ENCODE measurements around the gene AXIN1.
"Not testable (repeated sequence)": the region's sequence is repeated elsewhere in the genome, so short reads cannot be mapped to it uniquely, and the experiment has no call there.

Gene AXIN1

DNA sequence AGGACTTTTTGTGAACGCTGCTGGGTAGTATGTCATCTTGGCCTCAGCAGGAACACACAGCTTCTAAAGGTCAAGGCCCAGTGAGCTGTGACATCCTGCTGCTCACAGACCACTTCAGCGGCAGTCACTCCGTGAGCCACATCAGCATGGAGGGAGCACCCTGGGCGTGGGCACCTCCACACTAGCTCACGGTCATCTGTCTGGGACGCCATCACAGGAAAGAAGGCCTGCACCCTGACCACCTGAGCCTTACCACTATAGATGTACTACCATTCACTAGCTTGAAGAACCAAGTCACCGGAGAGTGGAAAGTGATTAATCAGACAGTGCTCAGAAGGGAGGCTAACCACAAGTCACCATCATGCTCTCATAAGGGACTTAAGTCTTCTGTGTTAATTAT is 3.3 kb downstream of the AXIN1 start:
- no peak overlapping the region for H3K27ac ChIP-seq (ENCODE audit: insufficient read depth, low read depth, low read length, poor library complexity, severe bottlenecking)
- 93 to 94% methylated on average over 7 of the region's 7 CpGs for WGBS, 2 experiments
- H3K4me1 ChIP-seq (ENCODE audit: control insufficient read depth, insufficient read depth, low read length) = no peaks in the 10 kb centered on the region
- H3K4me3 ChIP-seq (ENCODE audit: insufficient read depth, low read depth, low read length) = no peak overlapping the region
- peaks cover 7% of the 10 kb centered on the region for H3K36me3 ChIP-seq (ENCODE audit: control insufficient read depth, insufficient read depth, low read length)
- no peaks in the 10 kb centered on the region for H3K9me3 ChIP-seq (ENCODE audit: control insufficient read depth, low read length)
- H3K27me3 ChIP-seq (ENCODE audit: control insufficient read depth, insufficient read depth, low read length, poor library complexity, severe bottlenecking) = no peaks in the 10 kb centered on the region

DNA sequence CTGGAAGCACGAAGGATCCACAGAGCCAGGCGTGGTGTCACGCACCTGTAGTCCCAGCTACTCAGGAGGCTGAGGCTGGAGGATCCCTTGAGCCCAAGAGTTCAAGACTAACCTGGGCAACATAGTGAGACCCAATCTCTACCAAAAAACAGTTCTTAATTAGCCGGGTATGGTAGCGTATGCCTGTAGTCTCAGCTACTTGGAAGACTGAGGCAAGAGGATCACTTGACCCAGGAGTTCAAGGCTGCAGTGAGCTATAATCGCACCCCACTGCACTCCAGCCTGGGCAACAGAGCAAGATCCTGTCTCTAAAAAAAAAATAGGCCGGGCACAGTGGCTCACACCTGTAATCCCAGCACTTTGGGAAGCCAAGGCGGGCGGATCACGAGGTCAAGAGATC is 4.0 kb downstream of the AXIN1 start:
- not testable (repeated sequence) for H3K9me3 ChIP-seq (ENCODE audit: control insufficient read depth, low read length); H3K4me3 ChIP-seq (ENCODE audit: insufficient read depth, low read depth, low read length); H3K27me3 ChIP-seq (ENCODE audit: control insufficient read depth, insufficient read depth, low read length, poor library complexity, severe bottlenecking); H3K36me3 ChIP-seq (ENCODE audit: control insufficient read depth, insufficient read depth, low read length); H3K4me1 ChIP-seq (ENCODE audit: control insufficient read depth, insufficient read depth, low read length); H3K27ac ChIP-seq (ENCODE audit: insufficient read depth, low read depth, low read length, poor library complexity, severe bottlenecking)
- 95% methylated on average over 8 to 9 of the region's 10 CpGs for WGBS, 2 experiments

DNA sequence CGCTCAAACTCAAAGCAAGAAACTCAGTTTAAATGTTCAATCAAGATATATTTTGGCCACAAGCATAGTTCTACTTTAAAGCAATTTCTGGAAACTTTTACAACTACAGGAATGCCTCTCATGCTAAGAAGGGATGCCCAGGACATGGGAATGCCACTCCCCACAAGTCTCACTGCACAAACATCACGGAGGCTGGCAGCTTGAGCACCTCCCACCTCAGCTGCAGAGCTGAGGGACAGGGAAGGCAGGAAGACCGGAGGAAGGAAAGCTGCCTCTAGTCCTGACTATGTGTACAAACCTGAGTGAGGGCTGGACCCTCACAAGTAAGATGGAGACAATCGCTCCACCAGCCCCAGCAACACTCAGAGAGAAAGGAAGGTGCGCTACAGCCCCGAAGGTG is 5.3 kb downstream of the AXIN1 start:
- no peak overlapping the region for H3K27ac ChIP-seq (ENCODE audit: insufficient read depth, low read depth, low read length, poor library complexity, severe bottlenecking)
- H3K4me3 ChIP-seq (ENCODE audit: insufficient read depth, low read depth, low read length) = no peak overlapping the region
- H3K27me3 ChIP-seq (ENCODE audit: control insufficient read depth, insufficient read depth, low read length, poor library complexity, severe bottlenecking) = no peaks in the 10 kb centered on the region
- H3K36me3 ChIP-seq (ENCODE audit: control insufficient read depth, insufficient read depth, low read length) = peaks cover 8% of the 10 kb centered on the region
- no peaks in the 10 kb centered on the region for H3K4me1 ChIP-seq (ENCODE audit: control insufficient read depth, insufficient read depth, low read length)
- 91 to 94% methylated on average over 6 of the region's 6 CpGs for WGBS, 2 experiments
- H3K9me3 ChIP-seq (ENCODE audit: control insufficient read depth, low read length) = no peaks in the 10 kb centered on the region

DNA sequence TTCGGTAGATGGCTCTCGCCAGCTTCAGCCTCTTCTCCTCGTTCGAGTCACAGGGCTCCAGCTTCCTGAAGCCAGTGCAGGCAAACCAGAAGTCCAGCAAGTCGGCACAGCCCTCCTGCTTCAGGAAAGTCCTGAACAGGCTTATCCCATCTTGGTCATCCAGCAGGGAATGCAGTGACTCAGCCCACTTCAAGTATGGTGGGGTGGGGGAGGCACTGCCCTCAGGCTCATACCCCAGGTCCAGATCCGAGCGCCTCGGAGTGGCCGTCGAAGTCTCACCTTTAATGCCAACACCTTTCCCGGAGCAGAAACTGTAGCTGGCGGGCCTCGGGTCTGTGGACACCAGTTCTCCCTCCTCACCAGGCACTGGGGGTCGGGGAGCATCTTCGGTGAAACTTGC is 5.9 kb downstream of the AXIN1 start:
- whole genome bisulfite sequencing, 2 experiments = 95 to 96% methylated on average over 15 of the region's 15 CpGs
- Histone ChIP-seq H3K36me3 (ENCODE audit: control insufficient read depth, insufficient read depth, low read length) (peaks cover 8% of the 10 kb centered on the region), H3K9me3 (ENCODE audit: control insufficient read depth, low read length) (no peaks in the 10 kb centered on the region), H3K4me1 (ENCODE audit: control insufficient read depth, insufficient read depth, low read length) (no peaks in the 10 kb centered on the region), H3K27ac (ENCODE audit: insufficient read depth, low read depth, low read length, poor library complexity, severe bottlenecking) (no peak overlapping the region), H3K27me3 (ENCODE audit: control insufficient read depth, insufficient read depth, low read length, poor library complexity, severe bottlenecking) (no peaks in the 10 kb centered on the region), H3K4me3 (ENCODE audit: insufficient read depth, low read depth, low read length) (no peak overlapping the region)

DNA sequence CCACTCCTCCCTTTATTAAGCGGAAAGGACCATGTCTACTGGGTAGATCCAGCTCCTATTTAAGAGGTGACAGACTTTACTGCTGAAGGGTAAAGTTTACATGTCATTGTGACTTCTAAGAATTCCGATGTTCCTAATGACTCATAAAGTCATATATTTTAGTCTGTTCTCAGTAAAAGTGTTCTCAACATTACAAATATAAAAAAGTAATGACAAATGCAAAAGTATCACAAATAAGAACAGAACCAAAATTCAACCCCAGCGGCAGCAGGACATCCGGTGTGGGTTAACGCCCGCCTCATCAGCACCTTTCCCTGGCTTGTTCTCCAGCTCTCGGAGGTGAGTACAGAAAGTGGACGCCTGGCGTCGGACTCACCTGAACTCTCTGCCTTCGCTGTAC is 6.8 kb downstream of the AXIN1 start:
- no peaks in the 10 kb centered on the region for H3K4me1 ChIP-seq (ENCODE audit: control insufficient read depth, insufficient read depth, low read length)
- H3K36me3 ChIP-seq (ENCODE audit: control insufficient read depth, insufficient read depth, low read length) = peaks cover 8% of the 10 kb centered on the region
- no peaks in the 10 kb centered on the region for H3K27me3 ChIP-seq (ENCODE audit: control insufficient read depth, insufficient read depth, low read length, poor library complexity, severe bottlenecking)
- 94 to 96% methylated on average over 11 of the region's 11 CpGs for WGBS, 2 experiments
- H3K4me3 ChIP-seq (ENCODE audit: insufficient read depth, low read depth, low read length) = no peak overlapping the region
- H3K27ac ChIP-seq (ENCODE audit: insufficient read depth, low read depth, low read length, poor library complexity, severe bottlenecking) = no peak overlapping the region
- no peaks in the 10 kb centered on the region for H3K9me3 ChIP-seq (ENCODE audit: control insufficient read depth, low read length)

DNA sequence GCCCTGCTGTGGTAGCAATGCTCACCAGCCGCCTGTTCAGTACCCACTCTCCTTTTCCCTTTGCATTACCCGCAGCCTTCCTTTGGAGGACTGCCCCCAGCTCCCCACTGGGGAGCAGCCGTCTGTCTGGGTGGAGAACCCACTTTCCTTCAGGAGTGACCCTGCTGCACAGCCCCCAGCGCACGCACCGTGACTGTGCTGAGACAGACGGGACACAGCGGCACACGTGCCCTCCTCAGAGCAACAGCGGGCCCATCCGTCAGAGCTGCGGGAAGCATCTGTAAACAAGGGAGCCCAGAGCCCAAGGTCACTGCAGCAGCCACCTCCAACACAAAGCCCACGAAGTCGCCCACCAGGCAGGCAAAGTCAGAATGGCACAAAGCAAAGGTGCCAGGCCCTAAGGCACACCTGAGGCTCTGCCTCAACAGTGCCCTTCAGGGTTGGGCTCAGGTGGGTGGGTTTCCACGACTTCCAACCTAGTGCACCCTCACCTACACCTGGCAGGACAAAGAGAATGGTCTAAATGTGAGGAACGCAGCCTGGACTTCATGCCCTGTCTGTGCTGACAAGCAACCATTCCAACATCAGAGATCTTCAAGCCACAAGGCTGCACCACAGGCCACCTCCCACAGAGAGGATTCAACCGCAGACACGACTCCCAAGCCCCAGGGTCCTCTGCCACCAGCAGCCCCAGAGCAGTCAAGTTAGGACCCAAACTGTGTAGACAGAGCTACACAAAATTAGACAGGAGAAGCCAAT is 9.9 kb downstream of the AXIN1 start:
- no peak overlapping the region for H3K4me3 ChIP-seq (ENCODE audit: insufficient read depth, low read depth, low read length)
- no peaks in the 10 kb centered on the region for H3K27me3 ChIP-seq (ENCODE audit: control insufficient read depth, insufficient read depth, low read length, poor library complexity, severe bottlenecking)
- 91 to 92% methylated on average over 18 of the region's 18 CpGs for WGBS, 2 experiments
- H3K9me3 ChIP-seq (ENCODE audit: control insufficient read depth, low read length) = no peaks in the 10 kb centered on the region
- no peak overlapping the region for H3K27ac ChIP-seq (ENCODE audit: insufficient read depth, low read depth, low read length, poor library complexity, severe bottlenecking)
- H3K36me3 ChIP-seq (ENCODE audit: control insufficient read depth, insufficient read depth, low read length) = peaks cover 8% of the 10 kb centered on the region
- H3K4me1 ChIP-seq (ENCODE audit: control insufficient read depth, insufficient read depth, low read length) = no peaks in the 10 kb centered on the region

DNA sequence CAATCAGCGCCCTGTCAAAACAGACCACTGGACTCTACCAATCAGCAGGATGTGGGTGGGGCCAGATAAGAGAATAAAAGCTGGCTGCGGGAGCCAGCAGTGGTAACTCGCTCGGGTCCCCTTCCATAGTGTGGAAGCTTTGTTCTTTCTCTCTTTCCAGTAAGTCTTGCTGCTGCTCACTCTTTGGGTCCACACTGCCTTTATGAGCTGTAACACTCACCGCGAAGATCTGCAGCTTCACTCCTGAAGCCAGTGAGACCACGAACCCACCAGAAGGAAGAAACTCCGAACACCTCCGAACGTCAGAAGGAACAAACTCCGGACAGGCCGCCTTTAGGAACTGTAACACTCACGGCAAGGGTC is 10.6 kb downstream of the AXIN1 start:
- H3K4me1 ChIP-seq (ENCODE audit: control insufficient read depth, insufficient read depth, low read length); H3K9me3 ChIP-seq (ENCODE audit: control insufficient read depth, low read length); H3K27me3 ChIP-seq (ENCODE audit: control insufficient read depth, insufficient read depth, low read length, poor library complexity, severe bottlenecking); H3K4me3 ChIP-seq (ENCODE audit: insufficient read depth, low read depth, low read length); H3K36me3 ChIP-seq (ENCODE audit: control insufficient read depth, insufficient read depth, low read length); H3K27ac ChIP-seq (ENCODE audit: insufficient read depth, low read depth, low read length, poor library complexity, severe bottlenecking): not testable (repeated sequence)
- 92 to 93% methylated on average over 12 of the region's 13 CpGs for WGBS, 2 experiments

DNA sequence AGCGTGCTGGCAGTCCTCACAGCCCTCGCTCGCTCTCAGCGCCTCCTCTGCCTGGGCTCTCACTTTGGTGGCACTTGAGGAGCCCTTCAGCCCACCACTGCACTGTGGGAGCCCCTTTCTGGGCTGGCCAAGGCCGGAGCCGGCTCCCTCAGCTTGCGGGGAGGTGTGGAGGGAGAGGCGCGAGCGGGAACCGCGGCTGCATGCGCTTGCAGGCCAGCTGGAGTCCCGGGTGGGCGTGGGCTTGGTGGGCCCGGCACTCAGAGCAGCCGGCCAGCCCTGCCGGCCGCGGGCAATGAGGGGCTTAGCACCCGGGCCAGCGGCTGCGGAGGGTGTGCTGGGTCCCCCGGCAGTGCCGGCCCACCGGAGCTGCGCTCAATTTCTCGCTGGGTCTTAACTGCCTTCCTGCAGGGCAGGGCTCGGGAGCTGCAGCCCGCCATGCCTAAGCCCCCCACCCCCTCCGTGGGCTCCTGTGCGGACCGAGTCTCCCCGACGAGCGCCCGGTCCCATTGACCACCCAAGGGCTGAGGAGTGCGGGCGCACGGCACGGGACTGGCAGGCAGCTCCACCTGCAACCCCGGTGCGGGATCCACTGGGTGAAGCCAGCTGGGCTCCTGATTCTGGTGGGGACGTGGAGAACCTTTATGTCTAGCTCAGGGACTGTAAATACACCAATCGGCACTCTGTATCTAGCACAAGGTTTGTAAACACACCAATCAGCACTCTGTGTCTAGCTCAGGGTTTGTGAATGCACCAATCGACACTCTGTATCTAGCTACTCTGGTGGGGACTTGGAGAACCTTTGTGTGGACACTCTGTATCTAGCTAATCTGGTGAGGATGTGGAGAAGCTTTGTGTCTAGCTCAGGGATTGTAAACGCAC is 11.2 kb downstream of the AXIN1 start:
- WGBS, 2 experiments = 95 to 97% methylated on average over 45 of the region's 47 CpGs
- H3K9me3 ChIP-seq (ENCODE audit: control insufficient read depth, low read length); H3K4me3 ChIP-seq (ENCODE audit: insufficient read depth, low read depth, low read length); H3K27ac ChIP-seq (ENCODE audit: insufficient read depth, low read depth, low read length, poor library complexity, severe bottlenecking); H3K27me3 ChIP-seq (ENCODE audit: control insufficient read depth, insufficient read depth, low read length, poor library complexity, severe bottlenecking); H3K4me1 ChIP-seq (ENCODE audit: control insufficient read depth, insufficient read depth, low read length); H3K36me3 ChIP-seq (ENCODE audit: control insufficient read depth, insufficient read depth, low read length): not testable (repeated sequence)

DNA sequence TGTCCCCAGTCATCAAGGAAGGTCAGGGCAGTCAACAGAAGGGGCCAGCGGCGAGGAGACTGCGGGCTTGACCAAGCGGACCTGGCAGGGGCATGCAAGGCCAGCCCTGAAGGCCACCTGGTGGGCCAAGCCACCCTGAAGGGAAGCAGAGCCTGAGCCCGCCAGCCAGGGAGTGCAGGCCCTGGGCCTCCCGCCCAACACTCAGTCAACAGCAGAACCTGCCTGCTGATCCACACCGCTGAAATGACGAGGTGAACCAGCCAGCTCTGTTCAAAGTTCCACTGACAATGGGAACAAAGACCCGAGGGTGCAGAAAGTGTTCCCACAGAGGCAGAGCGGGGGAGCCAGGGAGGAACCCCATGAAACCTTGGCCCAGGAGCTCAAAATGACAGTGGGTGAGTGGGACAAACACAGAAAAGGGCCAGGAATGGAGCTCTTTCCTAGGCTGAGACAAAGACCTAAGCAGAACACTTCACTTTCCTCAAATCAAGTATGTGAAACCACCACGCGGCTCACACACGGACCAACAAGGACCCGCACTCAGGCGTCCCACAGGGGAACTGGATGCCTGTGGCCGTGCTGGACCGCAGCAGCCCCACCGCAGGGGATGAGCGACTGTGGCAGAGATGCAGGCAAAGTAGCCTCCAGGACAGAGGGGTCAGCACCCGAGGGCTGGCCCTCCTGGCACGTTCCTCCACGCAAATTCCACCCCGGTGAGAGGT is 12.0 kb downstream of the AXIN1 start:
- H3K36me3 ChIP-seq (ENCODE audit: control insufficient read depth, insufficient read depth, low read length) = peaks cover 3% of the 10 kb centered on the region
- no peak overlapping the region for H3K4me3 ChIP-seq (ENCODE audit: insufficient read depth, low read depth, low read length)
- WGBS, 2 experiments = 94 to 95% methylated on average over 23 of the region's 23 CpGs
- H3K27me3 ChIP-seq (ENCODE audit: control insufficient read depth, insufficient read depth, low read length, poor library complexity, severe bottlenecking) = no peaks in the 10 kb centered on the region
- H3K27ac ChIP-seq (ENCODE audit: insufficient read depth, low read depth, low read length, poor library complexity, severe bottlenecking) = no peak overlapping the region
- H3K4me1 ChIP-seq (ENCODE audit: control insufficient read depth, insufficient read depth, low read length) = no peaks in the 10 kb centered on the region
- no peaks in the 10 kb centered on the region for H3K9me3 ChIP-seq (ENCODE audit: control insufficient read depth, low read length)

DNA sequence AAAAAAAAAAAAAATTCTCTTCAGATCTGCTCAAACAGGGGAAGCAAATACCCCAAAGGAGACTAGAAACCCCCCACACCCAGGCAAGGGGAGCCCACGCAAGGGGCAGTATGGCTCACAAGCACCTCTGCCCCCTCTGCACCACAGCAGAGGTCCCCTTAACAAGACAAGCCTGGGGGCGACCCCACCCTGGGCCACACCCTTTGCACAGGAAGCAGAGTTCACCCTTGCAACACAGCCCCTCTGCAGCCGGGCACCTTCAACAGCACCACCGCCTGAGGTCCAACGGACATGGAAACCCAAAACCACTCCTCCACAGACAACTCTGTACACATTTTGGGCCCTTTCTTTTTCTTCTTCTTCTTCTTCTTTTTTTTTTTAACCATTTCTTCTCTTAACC is 12.8 kb downstream of the AXIN1 start:
- H3K4me3 ChIP-seq (ENCODE audit: insufficient read depth, low read depth, low read length) = no peak overlapping the region
- peaks cover 3% of the 10 kb centered on the region for H3K36me3 ChIP-seq (ENCODE audit: control insufficient read depth, insufficient read depth, low read length)
- no peaks in the 10 kb centered on the region for H3K4me1 ChIP-seq (ENCODE audit: control insufficient read depth, insufficient read depth, low read length)
- H3K9me3 ChIP-seq (ENCODE audit: control insufficient read depth, low read length) = no peaks in the 10 kb centered on the region
- H3K27me3 ChIP-seq (ENCODE audit: control insufficient read depth, insufficient read depth, low read length, poor library complexity, severe bottlenecking) = no peaks in the 10 kb centered on the region
- H3K27ac ChIP-seq (ENCODE audit: insufficient read depth, low read depth, low read length, poor library complexity, severe bottlenecking) = no peak overlapping the region
- 94 to 95% methylated on average over 5 of the region's 5 CpGs for WGBS, 2 experiments
